Ureter (tissue), 1 donor: ENCODE data around the gene RBM33. TPM values are rescaled to one million over a fixed set of nuclear protein-coding genes. Genes with fewer than 3 reads are reported as not detected.

ENCODE experiments used
- DNase-seq: peaks from one replicate; pipeline ENCODE4 v3.0.0-alpha.2; 2020; ENCODE audit warnings: low spot score
- total RNA-seq: library from RNA; stranded (reverse); gene quantifications from one replicate; pipeline ENCODE4 v1.2.4, GENCODE V29; 2023
- donor health status: DM: yes; HTN: yes; CAD: no.

Gene RBM33
- total RNA-seq, 1 donor from 2014 or later = 70.8 TPM

- DNase-seq = no peak
These were observed 125.8 kb downstream of the RBM33 start for GRCh38 chr7:155770241-155770640.

- DNase-seq = no peak
These were observed 129.1 kb downstream of the RBM33 start for GRCh38 chr7:155773531-155773930.

- DNase-seq = no peak
These were observed 130.5 kb downstream of the RBM33 start for GRCh38 chr7:155774947-155775346.

- DNase-seq = no peak
These were observed 131.2 kb downstream of the RBM33 start for GRCh38 chr7:155775691-155776090.

GRCh38 chr7:155776606-155777005 lies 132.1 kb downstream of the RBM33 start:
- no peak for DNase-seq

- no peak for DNase-seq
These were observed 133.9 kb downstream of the RBM33 start for GRCh38 chr7:155778349-155778748.

GRCh38 chr7:155780884-155781283 lies 136.4 kb downstream of the RBM33 start:
- no peak for DNase-seq

GRCh38 chr7:155781433-155781832 lies 137.0 kb downstream of the RBM33 start:
- DNase-seq = no peak

GRCh38 chr7:155782466-155782865 lies 138.0 kb downstream of the RBM33 start:
- DNase-seq = no peak

- no peak for DNase-seq
These were observed 141.1 kb downstream of the RBM33 start for GRCh38 chr7:155785536-155785935.

GRCh38 chr7:155786491-155786890 lies 142.0 kb downstream of the RBM33 start:
- DNase-seq = no peak

GRCh38 chr7:155787171-155787851 lies 142.8 kb downstream of the RBM33 start:
- DNase-seq = no peak

- DNase-seq = peak; percentile 61
These were observed 144.1 kb downstream of the RBM33 start for GRCh38 chr7:155788616-155789000.

- DNase-seq = peak; percentile 78
These were observed 144.7 kb downstream of the RBM33 start for GRCh38 chr7:155789001-155789725.

- no peak for DNase-seq
These were observed 146.2 kb downstream of the RBM33 start for GRCh38 chr7:155790666-155791065.

- no peak for DNase-seq
These were observed 146.8 kb downstream of the RBM33 start for GRCh38 chr7:155791214-155791737.

- DNase-seq = no peak
These were observed 147.4 kb downstream of the RBM33 start for GRCh38 chr7:155791836-155792235.

- no peak for DNase-seq
These were observed 148.0 kb downstream of the RBM33 start for GRCh38 chr7:155792315-155792960.

GRCh38 chr7:155792999-155793560 lies 148.6 kb downstream of the RBM33 start:
- no peak for DNase-seq

- DNase-seq = no peak
These were observed 149.3 kb downstream of the RBM33 start for GRCh38 chr7:155793720-155794119.

GRCh38 chr7:155794196-155794595 lies 149.7 kb downstream of the RBM33 start:
- no peak for DNase-seq

GRCh38 chr7:155795401-155795800 lies 150.9 kb downstream of the RBM33 start:
- DNase-seq = no peak
